Measurements from ENCODE around the gene PLSCR4. TPM values are rescaled to one million over a fixed set of nuclear protein-coding genes. Genes with fewer than 3 reads are reported as not detected.

Gene PLSCR4
- total and polyA plus RNA-seq, 12 donors: 4.6 to 16.4 (median 10.2) TPM

- no peaks in the 10 kb centered on the region for H3K27me3 ChIP-seq
- peaks cover 0 to 47% (median 3%) of the 10 kb centered on the region in 9 donors for H3K36me3 ChIP-seq
- TF ChIP-seq, protein P1, sequence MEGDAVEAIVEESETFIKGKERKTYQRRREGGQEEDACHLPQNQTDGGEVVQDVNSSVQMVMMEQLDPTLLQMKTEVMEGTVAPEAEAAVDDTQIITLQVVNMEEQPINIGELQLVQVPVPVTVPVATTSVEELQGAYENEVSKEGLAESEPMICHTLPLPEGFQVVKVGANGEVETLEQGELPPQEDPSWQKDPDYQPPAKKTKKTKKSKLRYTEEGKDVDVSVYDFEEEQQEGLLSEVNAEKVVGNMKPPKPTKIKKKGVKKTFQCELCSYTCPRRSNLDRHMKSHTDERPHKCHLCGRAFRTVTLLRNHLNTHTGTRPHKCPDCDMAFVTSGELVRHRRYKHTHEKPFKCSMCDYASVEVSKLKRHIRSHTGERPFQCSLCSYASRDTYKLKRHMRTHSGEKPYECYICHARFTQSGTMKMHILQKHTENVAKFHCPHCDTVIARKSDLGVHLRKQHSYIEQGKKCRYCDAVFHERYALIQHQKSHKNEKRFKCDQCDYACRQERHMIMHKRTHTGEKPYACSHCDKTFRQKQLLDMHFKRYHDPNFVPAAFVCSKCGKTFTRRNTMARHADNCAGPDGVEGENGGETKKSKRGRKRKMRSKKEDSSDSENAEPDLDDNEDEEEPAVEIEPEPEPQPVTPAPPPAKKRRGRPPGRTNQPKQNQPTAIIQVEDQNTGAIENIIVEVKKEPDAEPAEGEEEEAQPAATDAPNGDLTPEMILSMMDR (IDR thresholded peaks at IDR 0.05): no peak
- H3K9me3 ChIP-seq: no peaks in the 10 kb centered on the region
- H3K4me1 ChIP-seq: peaks cover 0 to 28% (median 11%) of the 10 kb centered on the region in 9 donors
- DNase-seq (no peak), ATAC-seq (no peak)
- 37 to 41% methylated on average over 2 of the region's 2 CpGs for WGBS, 2 donors
- no peak overlapping the region for H3K27ac ChIP-seq
- H3K4me3 ChIP-seq: no peak overlapping the region
- intact Hi-C loops (cut with DNase I): no loop called here
These were observed 50.3 kb downstream of the PLSCR4 start for GRCh38 chr3:146200461-146201220.

GRCh38 chr3:146199762-146200161 lies 51.1 kb downstream of the PLSCR4 start:
- DNase-seq (no peak), ATAC-seq (no peak)
- no peak overlapping the region for H3K4me3 ChIP-seq
- TF ChIP-seq, protein P1 (IDR thresholded peaks at IDR 0.05): no peak
- H3K27me3 ChIP-seq: no peaks in the 10 kb centered on the region
- WGBS, 2 donors: 80% methylated on average over 5 of the region's 5 CpGs
- intact Hi-C loops (cut with DNase I): no loop called here
- H3K9me3 ChIP-seq: no peaks in the 10 kb centered on the region
- no peak overlapping the region for H3K27ac ChIP-seq
- H3K4me1 ChIP-seq: peaks cover 0 to 36% (median 18%) of the 10 kb centered on the region in 9 donors
- peaks cover 0 to 45% (median 0%) of the 10 kb centered on the region in 9 donors for H3K36me3 ChIP-seq

DNA sequence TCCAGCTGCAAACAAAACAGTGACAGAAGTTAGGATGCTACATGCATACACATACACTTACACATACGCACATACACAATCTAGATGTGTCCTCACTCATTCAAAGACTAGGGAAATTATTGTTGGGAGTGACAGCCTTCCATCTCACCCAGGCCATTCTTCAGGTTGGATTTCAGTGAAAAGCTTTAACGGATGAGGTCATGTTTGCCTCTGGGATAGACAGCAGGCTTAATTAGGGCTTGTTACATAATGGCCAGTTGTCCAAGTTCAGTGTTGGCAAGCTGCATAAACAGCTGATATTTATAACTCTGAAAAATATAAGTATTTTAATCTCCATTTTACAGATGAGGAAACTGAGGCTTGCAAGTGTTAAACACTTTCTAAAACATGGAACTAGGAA lies 54.1 kb downstream of the PLSCR4 start:
- WGBS, 2 donors: 80 to 87% methylated on average over 2 of the region's 2 CpGs
- H3K4me3 ChIP-seq: no peak overlapping the region
- TF ChIP-seq, protein P1 (IDR thresholded peaks at IDR 0.05): no peak
- H3K4me1 ChIP-seq: peaks cover 0 to 40% (median 19%) of the 10 kb centered on the region in 9 donors
- intact Hi-C loops (cut with DNase I): no loop called here
- no peak for DNase-seq
- H3K27ac ChIP-seq: no peak overlapping the region
- no peaks in the 10 kb centered on the region for H3K9me3 ChIP-seq
- H3K36me3 ChIP-seq: peaks cover 0 to 41% (median 0%) of the 10 kb centered on the region in 9 donors
- ATAC-seq: no peak
- no peaks in the 10 kb centered on the region for H3K27me3 ChIP-seq

- intact Hi-C loops (cut with DNase I): no loop called here
- H3K4me3 ChIP-seq: no peak overlapping the region
- peak overlapping the region in 2 of 10 donors; percentile 24 to 32 for H3K27ac ChIP-seq
- 12 to 21% methylated on average over 4 of the region's 4 CpGs for WGBS, 2 donors
- ATAC-seq (peak in 3 of 8 donors; percentile 28 to 71 (median 55)), DNase-seq (no peak)
- H3K4me1 ChIP-seq: peaks cover 0 to 38% (median 19%) of the 10 kb centered on the region in 9 donors
- no peaks in the 10 kb centered on the region for H3K9me3 ChIP-seq
- H3K27me3 ChIP-seq: no peaks in the 10 kb centered on the region
- TF ChIP-seq, protein P1 (IDR thresholded peaks at IDR 0.05): no peak
- peaks cover 0 to 45% (median 0%) of the 10 kb centered on the region in 9 donors for H3K36me3 ChIP-seq
These were observed 55.3 kb downstream of the PLSCR4 start for GRCh38 chr3:146195605-146196004.

All from heart right ventricle (tissue), 16 donors.